ENCODE data around the gene IGSF10. TPM values are rescaled to one million over a fixed set of nuclear protein-coding genes. Genes with fewer than 3 reads are reported as not detected.

IGSF10 gene
- polyA plus RNA-seq, 1 of the 3 experiments (the other 2 are of a cell fraction): 15.3 TPM

- TF ChIP-seq ZBTB33 (IDR thresholded peaks at IDR 0.05; ENCODE audit: borderline replicate concordance, low read depth) (no peak), TEAD4 (IDR thresholded peaks at IDR 0.05; ENCODE audit: borderline replicate concordance, insufficient read depth) (no peak), NFIC (IDR thresholded peaks at IDR 0.05; ENCODE audit: borderline replicate concordance) (no peak), RXRA (IDR thresholded peaks at IDR 0.05; ENCODE audit: borderline replicate concordance, low read depth) (no peak), RFX5 (IDR thresholded peaks at IDR 0.05; ENCODE audit: low read length) (no peak), IRF3 (IDR thresholded peaks at IDR 0.05; ENCODE audit: low read depth, low read length) (no peak), RAD21 (IDR thresholded peaks at IDR 0.05; ENCODE audit: low read length) (no peak), FOXJ3 (CRISPR knock-in tag; IDR thresholded peaks at IDR 0.05) (no peak), NRF1 (IDR thresholded peaks at IDR 0.05; ENCODE audit: low read depth, low read length) (no peak), SMC3 (IDR thresholded peaks at IDR 0.05; ENCODE audit: low read depth, low read length) (no peak), TCF12 (IDR thresholded peaks at IDR 0.05) (no peak)
These were observed 16.9 kb upstream of the IGSF10 start (continued) for GRCh38 chr3:151477591-151478334.

- Histone ChIP-seq H3K4me3 (ENCODE audit: low read depth in 2 of 2, low read length in 1 of 2) (no peak overlapping the region), H3K27me3 (ENCODE audit: insufficient read depth) (no peaks in the 10 kb centered on the region), H3K9me3 (no peaks in the 10 kb centered on the region; the same call in 1 of the 2 replicates), H2AFZ (ENCODE audit: low read depth) (no peak overlapping the region), H3K4me1 (ENCODE audit: control insufficient read depth in 1 of 2, insufficient read depth in 2 of 2, low read depth in 1 of 2, low read length in 1 of 2) (peaks cover 0 to 8% of the 10 kb centered on the region in 2 experiments; a peak in 2 of 4 replicates), H3K36me3 (replicated peaks in 1 of 2; ENCODE audit: control insufficient read depth in 1 of 2, insufficient read depth in 2 of 2, low read length in 1 of 2) (no peaks in the 10 kb centered on the region), H3F3A (replicated peaks; ENCODE audit: insufficient read depth) (no peaks in the 10 kb centered on the region), H3K9me2 (no peaks in the 10 kb centered on the region), H3K27ac (ENCODE audit: low read depth in 2 of 2, low read length in 1 of 2) (no peak overlapping the region), H3K4me2 (no peak overlapping the region), H4K20me1 (ENCODE audit: insufficient read depth) (peaks cover 3% of the 10 kb centered on the region; the same call in 1 of the 2 replicates), H3K79me2 (ENCODE audit: insufficient read depth) (no peaks in the 10 kb centered on the region), H3K9ac (no peak overlapping the region)
- no peak for DNase-seq
- WGBS (ENCODE audit: low lambda C conversion rate): 43% methylated on average over 7 of the region's 7 CpGs
- ChIA-PET CTCF (interaction anchor here (1.2 to 9.0 kb wide), 2 partner anchors 8 to 362 kb away, joined by 3 to 57 read pairs; no protein-coding TSS in a partner anchor), POLR2A (no interaction called here)
- no peak for TF ChIP-seq TAF1 (IDR thresholded peaks at IDR 0.05; ENCODE audit: borderline replicate concordance, low read depth, low read length)
- no peak for TF ChIP-seq USF2 (IDR thresholded peaks at IDR 0.05; ENCODE audit: borderline replicate concordance, low read depth, low read length)
These were observed 15.6 kb upstream of the IGSF10 start for GRCh38 chr3:151476344-151477018.
